ENCODE measurements around the gene TBRG4.

Gene TBRG4

GRCh38 chr7:45088146-45088701 lies 23.3 kb downstream of the TBRG4 start:
- DNase-seq, result no peak

GRCh38 chr7:45087301-45088145 lies 24.0 kb downstream of the TBRG4 start:
- no peak for DNase-seq

- no peak for DNase-seq
These were observed 25.0 kb downstream of the TBRG4 start for GRCh38 chr7:45086331-45087065.

GRCh38 chr7:45085619-45086200 lies 25.8 kb downstream of the TBRG4 start:
- DNase-seq, result no peak

GRCh38 chr7:45084901-45085618 lies 26.4 kb downstream of the TBRG4 start:
- DNase-seq, result no peak

- DNase-seq, result no peak
These were observed 27.2 kb downstream of the TBRG4 start for GRCh38 chr7:45084336-45084735.

- no peak for DNase-seq
These were observed 28.6 kb downstream of the TBRG4 start for GRCh38 chr7:45082831-45083331.

- DNase-seq, result no peak
These were observed 29.3 kb downstream of the TBRG4 start for GRCh38 chr7:45082031-45082830.

GRCh38 chr7:45081670-45081974 lies 29.9 kb downstream of the TBRG4 start:
- no peak for DNase-seq

GRCh38 chr7:45080958-45081669 lies 30.4 kb downstream of the TBRG4 start:
- no peak for DNase-seq

GRCh38 chr7:45080265-45080957 lies 31.1 kb downstream of the TBRG4 start:
- DNase-seq, result no peak

GRCh38 chr7:45078125-45078681 lies 33.3 kb downstream of the TBRG4 start:
- no peak for DNase-seq

GRCh38 chr7:45077579-45077978 lies 33.9 kb downstream of the TBRG4 start:
- no peak for DNase-seq

GRCh38 chr7:45076946-45077345 lies 34.6 kb downstream of the TBRG4 start:
- DNase-seq, result no peak

- DNase-seq, result no peak
These were observed 35.4 kb downstream of the TBRG4 start for GRCh38 chr7:45075871-45076796.

GRCh38 chr7:45075355-45075644 lies 36.2 kb downstream of the TBRG4 start:
- DNase-seq, result no peak

GRCh38 chr7:45074528-45075354 lies 36.8 kb downstream of the TBRG4 start:
- DNase-seq, result no peak

- DNase-seq, result peak; percentile 78
These were observed 37.5 kb downstream of the TBRG4 start for GRCh38 chr7:45073786-45074527.
